OCI-LY1 (cell line): Measurements from ENCODE around the gene RUNX1.

Experiments
- H2AFZ ChIP-seq: fragments of 200-600 bp; sonication (generic), shearing (Covaris generic); 2 replicates; pipeline ENCODE4 v1.6.0; 2014; ENCODE audit warnings: antibody characterized with exemption, mild to moderate bottlenecking, low read length
- H3F3A ChIP-seq: fragments of 200-600 bp; sonication (generic), shearing (Covaris generic); 2 replicates; pipeline ENCODE4 v1.6.0; 2014; ENCODE audit warnings: mild to moderate bottlenecking, antibody characterized with exemption, low read length, moderate library complexity; ENCODE audit not compliant: insufficient read depth
- H3K27ac ChIP-seq: fragments of 200-600 bp; sonication (generic); 2 replicates; pipeline ENCODE4 v1.5.1; 2014; ENCODE audit warnings: low read length, mixed run types, mild to moderate bottlenecking, low read depth; ENCODE audit not compliant: poor library complexity, severe bottlenecking
- H3K27me3 ChIP-seq: fragments of 200-600 bp; sonication (generic); 2 replicates; pipeline ENCODE4 v1.6.0; 2014; ENCODE audit warnings: antibody characterized with exemption, mild to moderate bottlenecking, low read length, moderate library complexity; ENCODE audit not compliant: insufficient read depth
- H3K36me3 ChIP-seq: fragments of 200-600 bp; sonication (generic); 2 replicates; pipeline ENCODE4 v1.6.1; 2014; ENCODE audit warnings: mild to moderate bottlenecking, antibody characterized with exemption, low read length, moderate library complexity, mixed read lengths; ENCODE audit not compliant: insufficient read depth
- H3K4me1 ChIP-seq: fragments of 200-600 bp; sonication (generic); 2 replicates; pipeline ENCODE4 v1.5.1; 2014; ENCODE audit warnings: mild to moderate bottlenecking, low read length, moderate library complexity; ENCODE audit not compliant: insufficient read depth, severe bottlenecking
- H3K4me2 ChIP-seq: fragments of 200-600 bp; sonication (generic), shearing (Covaris generic); 2 replicates; pipeline ENCODE4 v1.6.1; 2014; ENCODE audit warnings: low read length
- H3K4me3 ChIP-seq: fragments of 200-600 bp; sonication (generic); 2 replicates; pipeline ENCODE4 v1.5.1; 2014; ENCODE audit warnings: low read length, low read depth, mild to moderate bottlenecking, mixed read lengths; ENCODE audit not compliant: poor library complexity, severe bottlenecking
- H3K79me2 ChIP-seq: fragments of 200-600 bp; shearing (Covaris generic); 2 replicates; pipeline ENCODE4 v1.6.1; 2016; ENCODE audit warnings: mixed run types, low read length, mixed read lengths; ENCODE audit not compliant: insufficient read depth
- H3K9ac ChIP-seq: fragments of 200-600 bp; sonication (generic), shearing (Covaris generic); 2 replicates; pipeline ENCODE4 v1.6.1; 2014; ENCODE audit warnings: mild to moderate bottlenecking, low read length, mixed read lengths
- H3K9me2 ChIP-seq: fragments of 200-600 bp; sonication (generic), shearing (Covaris generic); 2 replicates; pipeline ENCODE4 v1.6.1; 2014; ENCODE audit warnings: low read depth, mild to moderate bottlenecking, low read length, mixed read lengths
- H3K9me3 ChIP-seq: fragments of 200-600 bp; shearing (Covaris generic); 2 replicates; pipeline ENCODE4 v1.6.1; 2014; ENCODE audit warnings: low read length, mixed read lengths
- H4K20me1 ChIP-seq: fragments of 200-600 bp; sonication (generic), shearing (Covaris generic); 2 replicates; pipeline ENCODE4 v1.6.0; 2016; ENCODE audit warnings: mild to moderate bottlenecking, low read length; ENCODE audit not compliant: insufficient read depth
- EZH2 ChIP-seq: fragments of 200-600 bp; sonication (generic), shearing (Covaris generic); IDR thresholded peaks from 2 replicates; pipeline ENCODE4 v1.8.0; 2017; ENCODE audit warnings: borderline replicate concordance, mixed run types, mild to moderate bottlenecking, antibody characterized with exemption, low read length, moderate library complexity, mixed read lengths
- TF ChIP-seq, protein P1 (sequence below): fragments of 200-600 bp; sonication (generic), shearing (Covaris generic); IDR thresholded peaks from 2 replicates; pipeline ENCODE4 v1.5.1; 2017; ENCODE audit warnings: mild to moderate bottlenecking, antibody characterized with exemption, low read length, moderate library complexity, mixed read lengths

Gene RUNX1

DNA sequence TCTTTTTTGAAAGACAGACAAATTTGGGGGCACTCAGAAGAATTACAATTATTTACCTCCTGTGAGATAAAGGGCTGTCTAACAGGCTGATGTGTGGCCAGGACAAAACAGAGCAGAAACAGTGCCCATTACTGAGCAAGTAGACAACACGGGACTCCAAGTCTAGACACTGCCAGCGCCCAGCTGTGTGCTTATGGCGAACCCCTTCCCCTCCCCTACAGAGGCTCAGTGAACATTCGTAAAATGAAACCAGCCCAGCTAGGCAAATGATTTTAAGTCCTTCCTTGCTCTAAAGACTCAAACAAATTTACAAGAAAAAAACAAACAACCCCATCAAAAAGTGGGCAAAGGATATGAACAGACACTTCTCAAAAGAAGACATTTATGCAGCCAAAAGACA, 91.1 kb downstream of the RUNX1 start:
- H3K27ac ChIP-seq = no peak overlapping the region
- no peak for TF ChIP-seq EZH2
- TF ChIP-seq, protein P1, sequence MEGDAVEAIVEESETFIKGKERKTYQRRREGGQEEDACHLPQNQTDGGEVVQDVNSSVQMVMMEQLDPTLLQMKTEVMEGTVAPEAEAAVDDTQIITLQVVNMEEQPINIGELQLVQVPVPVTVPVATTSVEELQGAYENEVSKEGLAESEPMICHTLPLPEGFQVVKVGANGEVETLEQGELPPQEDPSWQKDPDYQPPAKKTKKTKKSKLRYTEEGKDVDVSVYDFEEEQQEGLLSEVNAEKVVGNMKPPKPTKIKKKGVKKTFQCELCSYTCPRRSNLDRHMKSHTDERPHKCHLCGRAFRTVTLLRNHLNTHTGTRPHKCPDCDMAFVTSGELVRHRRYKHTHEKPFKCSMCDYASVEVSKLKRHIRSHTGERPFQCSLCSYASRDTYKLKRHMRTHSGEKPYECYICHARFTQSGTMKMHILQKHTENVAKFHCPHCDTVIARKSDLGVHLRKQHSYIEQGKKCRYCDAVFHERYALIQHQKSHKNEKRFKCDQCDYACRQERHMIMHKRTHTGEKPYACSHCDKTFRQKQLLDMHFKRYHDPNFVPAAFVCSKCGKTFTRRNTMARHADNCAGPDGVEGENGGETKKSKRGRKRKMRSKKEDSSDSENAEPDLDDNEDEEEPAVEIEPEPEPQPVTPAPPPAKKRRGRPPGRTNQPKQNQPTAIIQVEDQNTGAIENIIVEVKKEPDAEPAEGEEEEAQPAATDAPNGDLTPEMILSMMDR = no peak
- peaks cover 33% of the 10 kb centered on the region for H3K36me3 ChIP-seq
- H3K9me3 ChIP-seq = no peaks in the 10 kb centered on the region
- no peaks in the 10 kb centered on the region for H3F3A ChIP-seq
- H3K79me2 ChIP-seq = peaks cover 23% of the 10 kb centered on the region
- no peaks in the 10 kb centered on the region for H3K4me1 ChIP-seq
- H2AFZ ChIP-seq = no peak overlapping the region
- H3K4me2 ChIP-seq = no peak overlapping the region
- H3K9ac ChIP-seq = no peak overlapping the region
- no peaks in the 10 kb centered on the region for H3K27me3 ChIP-seq
- no peaks in the 10 kb centered on the region for H4K20me1 ChIP-seq
- no peak overlapping the region for H3K4me3 ChIP-seq
- no peaks in the 10 kb centered on the region for H3K9me2 ChIP-seq

DNA sequence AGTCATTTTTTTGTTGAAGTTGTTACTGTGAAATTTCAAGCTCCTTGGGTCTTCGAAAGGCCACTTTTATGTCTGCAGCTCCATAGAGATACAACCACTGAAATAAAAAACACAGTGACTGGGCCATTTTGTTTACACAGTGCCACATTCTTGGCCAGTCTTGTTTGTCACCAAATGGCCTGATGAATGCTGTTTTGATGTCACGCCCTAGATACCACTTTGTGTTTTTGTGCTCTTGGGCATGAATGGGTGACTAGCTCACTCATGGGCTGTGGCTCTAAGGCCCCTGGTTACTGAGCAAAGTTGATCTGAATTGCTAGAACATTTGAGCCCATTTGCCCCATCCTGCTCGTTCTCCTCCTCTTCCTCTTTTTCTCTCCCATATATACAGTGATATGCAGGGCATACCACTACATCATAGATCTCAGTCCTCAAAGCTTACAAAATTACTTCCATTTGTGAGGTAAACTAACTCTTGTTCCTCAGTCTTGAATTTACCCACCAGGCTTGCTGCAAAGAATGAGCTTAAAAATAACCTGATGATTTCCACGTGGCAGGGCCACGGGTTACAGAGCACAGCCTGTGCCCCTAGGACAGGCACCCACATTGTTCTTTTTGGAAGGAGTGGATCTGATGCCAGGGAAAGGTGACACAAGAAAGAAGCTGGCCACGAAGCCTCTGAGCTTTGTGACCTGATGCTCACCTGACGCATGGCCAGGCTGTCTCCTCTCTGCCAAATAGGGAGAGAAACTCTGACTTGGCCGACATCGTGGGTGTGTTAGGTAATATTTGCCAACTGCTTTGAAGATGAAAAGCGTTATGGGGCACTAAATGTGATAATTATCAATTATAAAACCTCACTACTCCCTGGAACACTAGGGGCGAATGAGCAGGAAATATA, 92.4 kb downstream of the RUNX1 start:
- Histone ChIP-seq H3F3A (no peaks in the 10 kb centered on the region), H3K27me3 (no peaks in the 10 kb centered on the region), H3K9ac (no peak overlapping the region), H3K9me3 (no peaks in the 10 kb centered on the region), H3K9me2 (no peaks in the 10 kb centered on the region), H3K4me1 (no peaks in the 10 kb centered on the region), H3K79me2 (peaks cover 26% of the 10 kb centered on the region), H3K4me3 (no peak overlapping the region), H4K20me1 (no peaks in the 10 kb centered on the region), H2AFZ (no peak overlapping the region), H3K27ac (no peak overlapping the region), H3K36me3 (peaks cover 35% of the 10 kb centered on the region), H3K4me2 (no peak overlapping the region)
- TF ChIP-seq, protein P1 = no peak
- TF ChIP-seq EZH2 = no peak

DNA sequence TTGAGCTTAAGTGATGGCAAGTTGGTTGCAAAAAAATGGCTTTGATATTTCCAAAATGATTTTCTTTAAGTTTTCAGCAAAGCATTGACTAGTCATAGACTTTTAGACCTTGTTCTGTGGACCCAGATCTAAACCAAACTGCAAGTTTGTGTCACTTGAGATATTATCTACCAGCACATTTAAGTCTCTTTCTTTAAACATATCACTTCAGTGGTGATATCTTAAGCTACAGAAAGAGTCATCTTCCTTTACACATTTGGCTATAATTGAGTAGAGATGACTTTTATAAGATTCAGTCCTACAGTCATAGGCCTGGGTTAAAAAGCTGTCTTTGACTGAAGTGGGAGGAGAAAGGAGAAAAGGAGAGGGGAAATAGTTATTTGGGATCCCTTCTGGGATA, 95.2 kb downstream of the RUNX1 start:
- Histone ChIP-seq H4K20me1 (no peaks in the 10 kb centered on the region), H2AFZ (no peak overlapping the region), H3K4me1 (no peaks in the 10 kb centered on the region), H3K27me3 (no peaks in the 10 kb centered on the region), H3K4me3 (no peak overlapping the region), H3K9me2 (no peaks in the 10 kb centered on the region), H3K9ac (no peak overlapping the region), H3K27ac (no peak overlapping the region), H3K4me2 (no peak overlapping the region), H3K36me3 (peaks cover 23% of the 10 kb centered on the region), H3K9me3 (no peaks in the 10 kb centered on the region), H3K79me2 (peaks cover 19% of the 10 kb centered on the region), H3F3A (no peaks in the 10 kb centered on the region)
- no peak for TF ChIP-seq EZH2
- TF ChIP-seq, protein P1 = no peak
